ENCODE measurements around the gene CAV1. TPM values are rescaled to one million over a fixed set of nuclear protein-coding genes. Genes with fewer than 3 reads are reported as not detected.

The CAV1 gene
- total and polyA plus RNA-seq, 4 donors = 121 to 616 (median 323) TPM

DNA sequence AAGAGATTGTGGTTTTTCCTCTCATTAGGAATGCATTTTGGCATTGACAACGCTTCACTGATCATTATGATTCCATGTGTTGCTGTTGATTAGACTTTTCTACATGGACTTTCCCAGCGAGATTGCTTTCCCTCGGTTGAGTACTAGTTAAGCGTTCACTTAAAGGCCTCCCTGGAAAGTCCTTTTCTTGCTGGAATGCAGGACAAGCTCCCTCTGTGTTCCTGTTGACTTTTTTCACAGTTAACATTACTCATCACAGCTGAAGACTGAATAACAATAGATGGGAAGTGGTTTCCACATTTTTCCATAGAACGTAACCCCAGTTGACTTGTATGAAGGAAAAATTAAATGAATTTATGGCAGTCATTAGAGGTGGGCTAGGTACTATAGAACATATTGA, 2.6 kb upstream of the CAV1 start:
- Histone ChIP-seq H3K4me1 (ENCODE audit: control insufficient read depth in 5 of 5, insufficient read depth in 5 of 5, low read length in 5 of 5) (peaks cover 0 to 27% (median 7%) of the 10 kb centered on the region in 5 donors), H3K27me3 (ENCODE audit: control insufficient read depth in 3 of 3, insufficient read depth in 3 of 3, low read length in 2 of 3) (no peaks in the 10 kb centered on the region), H3K27ac (ENCODE audit: low read depth in 1 of 2, low read length in 1 of 2) (no peak overlapping the region), H3K4me3 (no peak overlapping the region), H3K9me3 (ENCODE audit: control insufficient read depth in 4 of 4, insufficient read depth in 3 of 4, low read length in 3 of 4) (no peaks in the 10 kb centered on the region), H3K9ac (ENCODE audit: insufficient read depth in 1 of 2, low read length in 2 of 2) (no peak overlapping the region), H3K36me3 (ENCODE audit: control insufficient read depth in 4 of 4, insufficient read depth in 4 of 4, low read length in 4 of 4) (no peaks in the 10 kb centered on the region)
- TF ChIP-seq, protein P1, sequence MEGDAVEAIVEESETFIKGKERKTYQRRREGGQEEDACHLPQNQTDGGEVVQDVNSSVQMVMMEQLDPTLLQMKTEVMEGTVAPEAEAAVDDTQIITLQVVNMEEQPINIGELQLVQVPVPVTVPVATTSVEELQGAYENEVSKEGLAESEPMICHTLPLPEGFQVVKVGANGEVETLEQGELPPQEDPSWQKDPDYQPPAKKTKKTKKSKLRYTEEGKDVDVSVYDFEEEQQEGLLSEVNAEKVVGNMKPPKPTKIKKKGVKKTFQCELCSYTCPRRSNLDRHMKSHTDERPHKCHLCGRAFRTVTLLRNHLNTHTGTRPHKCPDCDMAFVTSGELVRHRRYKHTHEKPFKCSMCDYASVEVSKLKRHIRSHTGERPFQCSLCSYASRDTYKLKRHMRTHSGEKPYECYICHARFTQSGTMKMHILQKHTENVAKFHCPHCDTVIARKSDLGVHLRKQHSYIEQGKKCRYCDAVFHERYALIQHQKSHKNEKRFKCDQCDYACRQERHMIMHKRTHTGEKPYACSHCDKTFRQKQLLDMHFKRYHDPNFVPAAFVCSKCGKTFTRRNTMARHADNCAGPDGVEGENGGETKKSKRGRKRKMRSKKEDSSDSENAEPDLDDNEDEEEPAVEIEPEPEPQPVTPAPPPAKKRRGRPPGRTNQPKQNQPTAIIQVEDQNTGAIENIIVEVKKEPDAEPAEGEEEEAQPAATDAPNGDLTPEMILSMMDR (IDR thresholded peaks at IDR 0.05; ENCODE audit: control extremely low read depth, extremely low read depth) = no peak
- DNase-seq = no peak
- WGBS, 2 donors = 50 to 77% methylated on average over 5 of the region's 5 CpGs
- no peak for ATAC-seq (ENCODE audit: insufficient read depth, low FRiP score)

- H3K4me1 ChIP-seq (ENCODE audit: control insufficient read depth in 5 of 5, insufficient read depth in 5 of 5, low read length in 5 of 5) = peaks cover 6 to 43% (median 8%) of the 10 kb centered on the region in 5 donors
- WGBS, 2 donors = 12 to 20% methylated on average over 10 of the region's 10 CpGs
- no peak overlapping the region for H3K4me3 ChIP-seq
- TF ChIP-seq, protein P1 (IDR thresholded peaks at IDR 0.05; ENCODE audit: control extremely low read depth, extremely low read depth) = no peak
- H3K27me3 ChIP-seq (ENCODE audit: control insufficient read depth in 3 of 3, insufficient read depth in 3 of 3, low read length in 2 of 3) = no peaks in the 10 kb centered on the region
- H3K9me3 ChIP-seq (ENCODE audit: control insufficient read depth in 4 of 4, insufficient read depth in 3 of 4, low read length in 3 of 4) = no peaks in the 10 kb centered on the region
- no peak for DNase-seq
- peaks cover 0 to 10% (median 0%) of the 10 kb centered on the region in 4 donors for H3K36me3 ChIP-seq (ENCODE audit: control insufficient read depth in 4 of 4, insufficient read depth in 4 of 4, low read length in 4 of 4)
- no peak for ATAC-seq (ENCODE audit: insufficient read depth, low FRiP score)
- peak overlapping the region in 1 of 2 donors; percentile 57 for H3K9ac ChIP-seq (ENCODE audit: insufficient read depth in 1 of 2, low read length in 2 of 2)
- peak overlapping the region; percentile 92 to 99 for H3K27ac ChIP-seq (ENCODE audit: low read depth in 1 of 2, low read length in 1 of 2)
Measured at GRCh38 chr7:116524221-116524608, 621 bp upstream of the CAV1 start.

DNA sequence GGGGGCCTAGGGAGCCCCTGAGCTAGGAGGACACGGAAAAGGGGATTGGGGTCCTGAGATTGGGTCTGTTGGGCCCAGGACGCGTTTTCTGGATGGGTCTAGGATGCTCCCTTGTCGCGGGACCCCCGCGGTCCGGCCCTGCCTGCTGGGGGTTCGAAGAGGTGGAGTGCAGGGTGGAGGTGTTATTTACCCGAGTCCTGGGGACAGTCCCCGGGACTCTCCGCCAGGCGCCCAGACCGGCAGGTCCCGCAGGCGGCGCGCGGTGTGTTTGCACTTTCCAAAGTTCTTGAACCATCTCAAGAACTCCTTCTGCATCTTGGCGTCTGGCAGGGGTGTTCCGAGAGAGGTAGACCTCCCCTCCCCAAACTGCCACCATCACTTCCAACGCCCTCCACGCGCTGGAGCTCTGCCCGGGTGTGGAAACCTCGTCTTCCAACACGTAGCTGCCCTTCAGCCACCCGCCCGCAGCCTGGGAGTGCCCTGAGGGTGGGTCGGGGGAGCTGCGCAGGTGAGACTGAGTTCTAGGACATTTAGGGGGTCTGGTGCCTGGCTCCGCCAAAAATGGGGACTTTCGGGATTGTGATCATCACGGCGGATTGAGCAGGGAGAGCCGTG, 569 bp downstream of the CAV1 start:
- Histone ChIP-seq H3K4me1 (ENCODE audit: control insufficient read depth in 5 of 5, insufficient read depth in 5 of 5, low read length in 5 of 5) (peaks cover 6 to 54% (median 14%) of the 10 kb centered on the region in 5 donors), H3K9ac (ENCODE audit: insufficient read depth in 1 of 2, low read length in 2 of 2) (peak overlapping the region; percentile 78 to 90), H3K4me3 (peak overlapping the region; percentile 68), H3K36me3 (ENCODE audit: control insufficient read depth in 4 of 4, insufficient read depth in 4 of 4, low read length in 4 of 4) (peaks cover 0 to 15% (median under 1%) of the 10 kb centered on the region in 4 donors), H3K9me3 (ENCODE audit: control insufficient read depth in 4 of 4, insufficient read depth in 3 of 4, low read length in 3 of 4) (no peaks in the 10 kb centered on the region), H3K27ac (ENCODE audit: low read depth in 1 of 2, low read length in 1 of 2) (peak overlapping the region; percentile 92 to 99), H3K27me3 (ENCODE audit: control insufficient read depth in 3 of 3, insufficient read depth in 3 of 3, low read length in 2 of 3) (no peaks in the 10 kb centered on the region)
- ATAC-seq (ENCODE audit: insufficient read depth, low FRiP score) (peak; percentile 38), DNase-seq (peak; percentile 48 to 54 (median 52))
- TF ChIP-seq, protein P1 (IDR thresholded peaks at IDR 0.05; ENCODE audit: control extremely low read depth, extremely low read depth) = no peak
- WGBS, 2 donors = 0 to 1% methylated on average over 36 of the region's 36 CpGs

Data from lung (tissue), 12 donors.